NCI-H1048 (cell line): ENCODE measurements around the gene DOC2B.
"Not testable (repeated sequence)": the region's sequence is repeated elsewhere in the genome, so short reads cannot be mapped to it uniquely, and the experiment has no call there.

Experiments
- DNase-seq: peaks from one replicate; lab custom pipeline; 2025; lab: John Stamatoyannopoulos, UW

Gene DOC2B

DNA sequence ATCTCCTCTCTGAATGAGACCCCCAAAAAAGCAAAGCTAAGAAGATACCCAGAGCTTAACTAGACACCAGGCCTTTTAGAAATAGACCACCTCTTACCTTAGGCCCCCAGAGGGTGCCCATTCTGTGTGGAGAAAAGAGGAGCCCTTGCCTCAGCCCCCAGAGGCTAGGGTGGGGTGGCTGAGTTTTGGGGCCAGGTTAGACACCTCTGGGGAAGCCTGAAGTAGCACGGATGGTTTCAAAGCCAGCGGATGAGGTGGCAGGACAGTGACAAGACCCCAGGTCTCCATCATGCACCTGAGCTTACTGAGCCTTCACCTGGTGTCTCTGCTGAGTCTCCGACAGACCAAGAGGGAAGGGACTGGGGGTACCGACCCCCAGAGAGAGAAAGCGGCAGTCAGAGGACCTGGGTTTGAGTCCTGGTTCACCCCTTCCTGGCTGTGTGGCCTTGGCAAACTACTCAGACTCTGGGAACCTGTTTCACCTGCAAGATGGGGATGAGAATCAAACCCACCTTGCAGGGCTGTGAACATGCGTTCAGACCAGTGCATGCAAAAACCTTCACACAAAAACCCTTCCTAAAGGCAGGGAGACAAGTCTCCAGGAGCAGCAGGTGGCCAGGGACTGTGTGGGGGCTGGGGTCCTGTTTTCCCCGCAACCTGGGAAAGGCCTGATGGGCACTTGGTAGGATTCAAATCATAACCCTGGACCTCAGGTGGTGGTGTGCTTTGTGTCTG lies 36.3 kb downstream of the DOC2B start:
- no peak for DNase-seq

DNA sequence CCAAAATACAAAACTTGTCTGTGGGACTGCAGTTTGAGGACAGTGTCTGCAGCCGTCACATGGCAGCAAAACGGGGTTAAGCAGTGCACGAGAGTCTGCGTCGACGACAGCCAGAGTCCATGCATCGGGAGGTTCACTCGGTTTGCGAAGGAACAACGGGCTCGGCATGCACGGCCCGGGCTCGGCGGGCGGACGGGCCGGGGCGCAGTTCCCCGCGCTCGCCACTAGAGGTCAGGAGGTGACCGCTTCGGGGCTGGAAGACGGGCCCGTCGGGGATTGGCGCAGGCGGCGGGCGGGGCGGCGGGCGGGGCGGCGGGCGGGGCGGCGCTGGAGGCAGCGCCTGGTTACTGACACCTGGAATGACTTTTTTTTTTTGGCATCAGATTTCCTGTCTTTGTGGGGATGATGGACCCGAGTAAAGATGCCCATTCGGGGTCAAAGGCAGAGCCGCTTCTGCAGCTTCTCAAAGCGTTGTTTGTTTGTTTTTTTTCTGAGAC lies 37.6 kb downstream of the DOC2B start:
- peak; percentile 40 for DNase-seq

DNA sequence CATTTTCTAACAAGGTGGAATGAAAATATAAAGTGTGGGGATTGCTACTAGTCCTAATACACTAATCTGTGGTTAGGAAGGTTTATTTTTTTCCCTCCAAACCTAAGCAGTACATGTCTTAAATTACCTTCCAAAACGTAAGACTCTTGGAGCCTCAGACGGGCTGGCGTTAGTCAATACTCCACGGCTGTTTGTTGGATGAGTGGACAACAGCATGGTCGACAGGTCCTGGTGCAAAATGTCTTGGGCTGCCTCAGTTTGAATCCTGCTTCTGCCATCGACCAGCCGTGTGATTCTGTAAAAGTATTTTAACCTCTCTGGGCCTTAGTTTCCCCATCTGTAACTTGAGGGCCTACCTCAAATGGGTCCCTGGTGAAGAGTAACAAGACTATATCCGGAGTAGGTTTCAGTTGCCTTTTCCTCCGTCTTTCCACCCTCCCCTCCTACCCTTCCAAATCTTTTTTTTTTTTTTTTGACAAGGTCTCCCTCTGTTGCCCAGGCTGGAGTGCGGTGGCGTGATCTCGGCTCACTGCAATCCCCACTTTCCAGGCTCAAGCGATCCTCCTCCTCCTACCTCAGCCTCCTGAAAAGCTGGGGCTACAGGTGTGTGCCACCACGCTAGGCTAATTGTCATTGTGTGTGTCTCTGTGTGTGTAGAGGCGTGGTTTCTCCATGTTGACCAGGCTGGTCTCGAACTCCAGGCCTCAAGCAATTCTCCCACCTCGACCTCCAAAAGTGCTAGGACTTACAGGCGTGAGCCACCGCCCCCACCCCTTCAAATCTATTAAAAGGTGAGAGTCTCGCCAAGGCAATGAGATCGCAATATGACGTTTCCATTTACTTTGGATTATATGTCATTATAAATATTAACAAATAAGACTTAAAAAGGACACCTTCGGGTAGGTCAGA lies 38.3 kb downstream of the DOC2B start:
- DNase-seq, result no peak

DNA sequence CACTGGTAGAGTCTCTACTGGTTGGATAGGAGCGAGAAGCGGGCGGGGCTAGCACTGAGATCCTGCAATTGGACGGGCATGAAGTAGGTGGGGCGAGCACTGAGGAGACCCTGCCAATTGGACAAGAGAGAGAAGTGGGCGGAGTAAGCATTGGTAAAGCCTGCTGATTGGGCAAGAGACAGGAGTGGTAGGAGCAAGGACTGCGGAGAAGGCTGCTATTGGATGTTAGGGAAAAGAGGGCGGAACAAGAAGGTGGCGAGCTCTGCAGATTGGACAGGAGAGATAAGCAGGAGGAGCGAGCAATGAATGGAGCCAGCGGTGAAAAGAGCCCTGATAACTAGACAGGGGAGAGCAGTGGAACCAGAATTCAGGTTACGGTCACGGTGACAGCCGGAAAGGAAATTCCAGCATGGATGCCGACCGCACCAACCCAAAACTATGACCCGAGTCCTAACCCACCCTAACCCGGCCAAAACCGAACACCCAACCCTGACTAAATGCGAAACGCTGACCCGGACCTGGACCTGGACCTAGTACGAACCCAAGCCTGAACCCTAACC lies 39.3 kb downstream of the DOC2B start:
- peak; percentile 78 for DNase-seq

DNA sequence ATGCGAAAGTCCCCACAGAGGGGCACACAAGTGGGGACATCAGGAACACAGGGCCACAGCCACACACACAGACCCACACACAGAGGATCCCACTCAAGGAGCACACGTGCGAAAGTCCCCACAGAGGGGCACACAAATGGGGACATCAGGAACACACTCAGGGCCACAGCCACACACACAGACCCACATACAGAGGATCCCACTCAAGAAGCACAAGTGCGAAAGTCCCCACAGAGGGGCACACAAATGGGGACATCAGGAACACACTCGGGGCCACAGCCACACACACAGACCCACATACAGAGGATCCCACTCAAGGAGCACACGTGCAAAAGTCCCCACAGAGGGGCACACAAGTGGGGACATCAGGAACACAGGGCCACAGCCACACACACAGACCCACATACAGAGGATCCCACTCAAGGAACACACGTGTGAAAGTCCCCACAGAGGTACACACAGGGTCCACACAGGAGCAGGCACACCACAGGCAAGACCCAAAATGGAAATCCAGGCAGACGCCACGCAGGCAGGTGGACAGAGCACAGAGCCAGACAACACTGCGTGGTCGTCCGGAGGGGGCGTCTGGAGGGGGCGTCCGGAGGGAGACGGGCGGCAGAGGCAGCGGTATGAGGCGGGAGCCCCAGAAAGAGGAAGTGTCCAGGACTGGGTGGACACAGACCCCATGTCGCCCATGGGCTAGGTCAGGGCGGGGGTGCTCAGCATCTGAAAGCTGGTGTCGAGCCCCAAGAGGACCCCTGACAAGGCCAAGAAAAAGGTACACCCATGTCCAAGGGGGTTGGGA lies 41.8 kb downstream of the DOC2B start:
- DNase-seq, result not testable (repeated sequence)

DNA sequence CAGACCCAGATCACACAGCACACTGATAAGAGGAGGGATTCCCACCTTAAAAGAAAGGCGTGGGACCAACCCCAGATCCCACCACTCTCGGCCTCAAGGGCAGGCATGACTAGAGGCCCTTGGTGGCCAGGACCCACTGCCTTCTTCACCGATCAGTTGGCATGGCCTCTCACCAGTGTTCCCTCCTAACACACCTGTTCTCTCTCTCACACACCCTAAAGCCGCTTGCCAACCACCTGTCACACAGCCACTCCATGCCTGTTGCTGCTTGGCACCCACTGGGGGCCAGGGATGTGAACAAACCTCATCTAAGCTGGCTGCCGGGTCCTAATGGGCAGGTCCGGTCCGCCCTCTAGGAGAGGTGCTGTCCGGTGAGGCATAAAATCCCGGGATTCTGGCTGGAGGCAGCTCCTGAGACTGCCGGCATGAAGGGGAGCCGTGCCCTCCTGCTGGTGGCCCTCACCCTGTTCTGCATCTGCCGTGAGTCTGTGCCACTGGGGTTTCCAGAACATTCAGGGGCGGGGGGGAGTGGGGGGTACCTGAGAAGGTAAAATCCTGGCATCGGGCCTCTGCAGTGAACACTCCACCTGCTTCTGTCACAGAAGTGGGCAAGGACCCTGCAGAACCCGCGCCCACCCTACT lies 44.2 kb downstream of the DOC2B start, which contains the start of gene SCGB1C2:
Gene SCGB1C2, plus strand, starts transcription at position 404 of the 642 bp plus-strand sequence. Its CDS starts 22 bp downstream, at position 426.
- DNase-seq, result not testable (repeated sequence)

DNA sequence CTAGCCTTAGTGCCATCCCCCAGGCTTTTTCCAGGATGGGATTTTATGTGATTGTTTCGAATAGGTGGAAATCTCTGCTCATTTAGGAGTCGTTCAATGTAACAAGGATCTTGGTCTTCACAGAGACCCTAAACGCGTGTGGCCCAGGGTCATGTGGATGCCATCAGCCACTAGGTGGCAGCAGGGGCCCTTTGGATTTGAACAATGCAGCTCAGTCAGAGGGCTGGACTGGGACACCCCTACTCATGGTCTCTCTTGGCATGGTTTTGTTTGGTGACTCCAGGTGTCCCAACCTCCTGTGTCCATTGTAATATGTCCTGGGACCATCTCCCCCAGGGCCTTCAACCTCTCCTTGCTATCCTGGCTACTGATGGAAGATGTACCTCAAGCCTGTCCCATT lies 44.9 kb downstream of the DOC2B start:
- not testable (repeated sequence) for DNase-seq

DNA sequence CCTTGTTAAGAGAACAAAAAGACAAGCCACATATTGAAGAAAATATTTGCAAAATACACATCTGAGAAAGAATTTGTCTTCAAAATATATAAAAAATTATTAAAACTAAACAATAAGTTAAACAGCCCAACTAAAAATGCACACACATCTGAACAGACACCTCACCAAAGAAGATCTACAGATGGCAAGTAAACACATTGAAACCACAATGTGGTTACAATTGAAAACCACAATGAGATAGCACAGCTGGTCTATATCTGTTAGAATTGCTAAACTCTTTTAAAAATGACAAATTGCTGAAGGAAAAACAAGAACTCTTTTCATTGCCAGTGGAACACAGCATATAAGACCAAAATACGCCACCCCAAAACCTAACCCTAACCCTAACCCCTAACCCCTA lies 45.6 kb downstream of the DOC2B start:
- DNase-seq, result not testable (repeated sequence)

DNA sequence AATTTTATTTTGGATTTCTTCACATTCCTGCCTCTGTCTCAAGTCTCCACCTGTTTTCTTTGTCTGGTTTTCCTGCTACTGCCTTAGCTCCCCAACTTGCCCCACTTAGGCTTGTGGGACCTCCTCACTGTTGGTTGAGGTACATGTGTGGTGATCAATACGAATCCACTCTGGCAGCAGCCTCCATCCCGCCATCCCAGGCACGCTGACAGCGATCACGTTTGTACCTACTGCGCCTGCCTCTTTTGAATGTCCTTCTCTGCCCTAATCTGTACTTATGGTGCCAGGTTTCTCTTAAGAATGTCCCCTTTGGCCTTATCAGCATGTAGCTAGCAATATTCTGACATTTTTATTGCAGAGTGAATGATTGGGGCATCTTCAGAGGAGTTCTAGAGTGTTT lies 46.4 kb downstream of the DOC2B start:
- not testable (repeated sequence) for DNase-seq

DNA sequence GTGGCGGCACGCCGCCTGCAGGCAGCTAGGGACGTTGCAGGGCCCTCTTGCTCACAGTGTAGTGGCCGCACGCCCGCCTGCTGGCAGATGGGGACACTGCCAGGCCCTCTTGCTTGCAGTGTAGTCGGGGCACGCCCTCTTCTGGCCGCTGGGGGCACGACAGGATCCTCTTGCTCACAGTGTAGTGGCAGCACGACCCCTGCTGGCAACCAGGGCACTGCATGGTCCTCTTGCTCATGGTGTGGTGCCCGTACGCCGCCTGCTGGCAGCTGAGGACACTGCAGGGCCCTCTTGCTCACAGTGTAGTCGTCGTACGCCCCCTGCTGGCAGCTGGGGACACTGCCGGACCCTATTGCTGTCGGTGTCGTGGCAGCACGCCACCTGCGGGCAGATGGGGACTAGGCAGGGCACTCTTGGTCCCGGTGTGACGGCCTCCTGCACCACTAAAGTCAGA lies 47.1 kb downstream of the DOC2B start:
- DNase-seq, result not testable (repeated sequence)

DNA sequence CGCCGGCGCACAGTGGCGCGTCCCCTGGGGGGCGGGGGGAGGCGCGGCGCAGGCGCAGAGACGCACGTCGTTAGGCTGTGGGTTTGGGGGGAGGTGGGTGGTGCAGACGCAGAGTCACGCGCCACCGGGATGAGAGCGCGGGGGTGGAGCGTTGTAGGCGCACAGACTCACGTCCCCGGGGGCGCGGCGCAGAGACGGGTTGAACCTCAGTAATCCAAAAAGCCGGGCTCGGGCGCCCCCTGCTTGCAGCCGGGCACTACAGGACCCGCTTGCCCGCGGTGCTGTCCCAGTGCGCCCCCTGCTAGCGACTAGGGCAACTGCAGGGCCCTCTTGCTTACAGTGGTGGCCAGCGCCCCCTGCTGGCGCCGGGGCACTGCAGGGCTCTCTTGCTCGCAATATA lies 47.5 kb downstream of the DOC2B start:
- not testable (repeated sequence) for DNase-seq

DNA sequence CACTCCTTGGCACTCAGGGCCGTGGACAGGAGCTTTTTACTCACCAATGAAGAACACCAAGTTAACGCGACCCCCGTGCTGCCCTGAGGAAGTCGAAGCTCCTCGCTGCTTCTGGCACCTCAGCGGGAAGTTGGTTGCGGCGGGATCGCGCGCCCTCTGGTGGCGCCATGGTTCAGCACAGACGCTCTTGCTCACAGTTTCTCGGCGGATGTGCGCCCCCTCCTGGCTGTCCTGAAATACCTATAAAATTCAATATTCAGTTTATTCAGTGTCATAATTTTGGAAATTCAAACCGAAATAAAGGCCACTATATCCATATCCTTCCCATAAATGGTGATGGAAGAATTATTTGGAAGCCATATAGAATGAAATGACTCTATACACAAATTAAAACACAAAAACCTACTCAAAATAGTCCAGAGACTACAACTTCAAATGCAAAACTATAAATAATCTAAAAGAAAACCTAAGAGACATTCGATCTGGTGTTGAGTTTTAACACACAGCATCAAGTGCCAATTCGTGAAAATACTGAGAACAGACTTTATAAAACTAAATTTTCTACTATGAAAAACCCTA lies 63.0 kb downstream of the DOC2B start:
- not testable (repeated sequence) for DNase-seq

DNA sequence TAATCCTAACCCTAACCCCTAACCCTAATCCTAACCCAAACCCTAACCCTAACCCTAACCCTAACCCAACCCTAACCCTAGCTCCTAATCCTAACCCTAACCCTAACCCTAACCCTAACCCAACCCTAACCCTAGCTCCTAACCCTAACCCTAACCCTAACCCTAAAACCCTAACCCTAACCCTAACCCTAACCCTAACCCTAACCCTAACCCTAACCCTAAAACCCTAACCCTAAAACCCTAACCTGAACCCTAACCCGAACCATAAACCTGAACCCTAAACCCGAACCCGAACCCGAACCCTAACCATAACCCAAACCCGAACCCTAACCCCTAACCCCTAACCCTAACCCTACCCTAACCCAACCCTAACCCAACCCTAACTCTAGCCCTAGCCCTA lies 68.3 kb downstream of the DOC2B start:
- DNase-seq, result not testable (repeated sequence)
